ENCODE data around the gene C6orf15. TPM values are rescaled to one million over a fixed set of nuclear protein-coding genes. Genes with fewer than 3 reads are reported as not detected.
A peak's percentile ranks its signal among the peaks of the same experiment; 100 is the strongest.

Gene C6orf15
- total RNA-seq, 4 donors from 2014 or later, result not detected

- Histone ChIP-seq H3K4me1 (peaks cover 12 to 21% (median 17%) of the 10 kb centered on the region in 4 donors), H3K4me3 (peak overlapping the region in 2 of 4 donors; percentile 12 to 43), H3K9me3 (no peaks in the 10 kb centered on the region), H3K27ac (peak overlapping the region; percentile 60 to 79 (median 76)), H3K27me3 (no peaks in the 10 kb centered on the region), H3K36me3 (no peaks in the 10 kb centered on the region)
- intact Hi-C loops (cut with DNase I; ENCODE audit: low total_unique reads) (no loop called here), in situ Hi-C loops (cut with MboI; ENCODE audit: low pct_ligation_motif_present in 1 of 4, low pct_unique_long_range_greater_than_20kb in 1 of 4, low sequenced_read_pairs in 3 of 4) (no loop called here)
- no peak for DNase-seq
- 32 to 45% methylated on average over 6 to 9 of the region's 9 CpGs for WGBS, 2 donors (ENCODE audit: low coverage in 1 of 2)
- no peak for TF ChIP-seq EP300 (IDR thresholded peaks at IDR 0.05; ENCODE audit: low read depth)
- peak in 2 of 5 experiments; percentile 21 to 31 for TF ChIP-seq CTCF (IDR thresholded peaks at IDR 0.05)
Observed at GRCh38 chr6:31114970-31115849, 2.8 kb upstream of the C6orf15 start.

- no peaks in the 10 kb centered on the region for H3K27me3 ChIP-seq
- 5% methylated on average over 3 of the region's 3 CpGs; no CpG with 5 or more reads in 1 of the 2 donors for WGBS, 2 donors (ENCODE audit: low coverage in 1 of 2)
- H3K36me3 ChIP-seq, result no peaks in the 10 kb centered on the region
- peaks cover 12 to 21% (median 17%) of the 10 kb centered on the region in 4 donors for H3K4me1 ChIP-seq
- in situ Hi-C loops (cut with MboI; ENCODE audit: low pct_ligation_motif_present in 1 of 4, low pct_unique_long_range_greater_than_20kb in 1 of 4, low sequenced_read_pairs in 3 of 4) (no loop called here), intact Hi-C loops (cut with DNase I; ENCODE audit: low total_unique reads) (no loop called here)
- peak within 1 kb of the TSS in 2 of 4 donors; percentile 12 to 43 for H3K4me3 ChIP-seq
- H3K27ac ChIP-seq, result peak within 1 kb of the TSS; percentile 60 to 79 (median 76)
- no peaks in the 10 kb centered on the region for H3K9me3 ChIP-seq
- peak; percentile 88 for DNase-seq
- TF ChIP-seq EP300 (IDR thresholded peaks at IDR 0.05; ENCODE audit: low read depth) (no peak), CTCF (IDR thresholded peaks at IDR 0.05) (no peak), POLR2AphosphoS5 (IDR thresholded peaks at IDR 0.05) (peak in 2 of 3 donors; percentile 54 to 74), POLR2A (IDR thresholded peaks at IDR 0.05) (peak; percentile 43)
Observed at GRCh38 chr6:31114541-31114878, 2.1 kb upstream of the C6orf15 start, which contains the start of gene PSORS1C1. Gene PSORS1C1, plus strand, starts transcription at chr6:31114800. Its CDS starts 14,833 bp downstream, at chr6:31129633.

DNA sequence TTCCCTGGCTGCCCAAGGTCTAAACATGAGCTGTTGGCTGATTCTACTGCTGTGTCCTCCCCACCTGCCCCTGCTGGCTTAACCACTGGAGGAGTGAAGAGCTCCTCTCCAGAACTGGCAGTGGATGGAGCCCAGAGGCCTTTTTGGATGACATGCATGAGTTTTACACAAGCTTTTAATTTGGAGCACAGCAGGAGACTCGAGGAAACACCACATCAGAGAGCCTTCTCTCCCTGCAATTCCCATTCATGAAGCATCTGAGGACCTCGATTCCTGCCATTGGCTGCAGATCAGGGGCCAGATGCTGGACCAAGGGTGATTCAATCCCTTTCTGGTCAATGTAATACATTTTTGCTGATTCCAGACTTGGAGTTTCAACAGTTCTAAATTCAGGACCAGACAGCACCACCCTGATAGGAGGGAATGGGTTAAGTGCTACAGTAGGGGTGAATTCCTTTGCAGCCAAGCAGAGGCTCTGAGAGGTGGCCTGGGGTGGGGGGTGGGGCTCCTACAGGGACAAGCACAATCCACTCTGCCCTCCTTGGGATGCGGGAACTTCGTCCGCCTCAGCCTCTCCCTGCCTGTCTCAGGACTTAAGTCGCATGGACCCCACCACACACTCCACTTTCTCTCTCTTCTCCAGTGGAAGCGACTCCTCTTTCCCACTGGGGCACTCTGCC is 1.6 kb upstream of the C6orf15 start:
- Histone ChIP-seq H3K36me3 (no peaks in the 10 kb centered on the region), H3K4me1 (peaks cover 12 to 21% (median 17%) of the 10 kb centered on the region in 4 donors), H3K27ac (peak overlapping the region; percentile 60 to 79 (median 76)), H3K27me3 (no peaks in the 10 kb centered on the region), H3K9me3 (no peaks in the 10 kb centered on the region), H3K4me3 (no peak overlapping the region)
- intact Hi-C loops (cut with DNase I; ENCODE audit: low total_unique reads), result no loop called here
- DNase-seq, result no peak
- in situ Hi-C loops (cut with MboI; ENCODE audit: low pct_ligation_motif_present in 1 of 4, low pct_unique_long_range_greater_than_20kb in 1 of 4, low sequenced_read_pairs in 3 of 4), result no loop called here
- WGBS, 2 donors (ENCODE audit: low coverage in 1 of 2), result 81% methylated on average over 7 of the region's 7 CpGs; no CpG with 5 or more reads in 1 of the 2 donors
- TF ChIP-seq POLR2AphosphoS5 (IDR thresholded peaks at IDR 0.05), result no peak
- no peak for TF ChIP-seq CTCF (IDR thresholded peaks at IDR 0.05)
- TF ChIP-seq POLR2A (IDR thresholded peaks at IDR 0.05), result no peak
- TF ChIP-seq EP300 (IDR thresholded peaks at IDR 0.05; ENCODE audit: low read depth), result no peak

GRCh38 chr6:31111712-31112111 is 663 bp downstream of the C6orf15 start:
- in situ Hi-C loops (cut with MboI; ENCODE audit: low pct_ligation_motif_present in 1 of 4, low pct_unique_long_range_greater_than_20kb in 1 of 4, low sequenced_read_pairs in 3 of 4) (no loop called here), intact Hi-C loops (cut with DNase I; ENCODE audit: low total_unique reads) (no loop called here)
- Histone ChIP-seq H3K36me3 (no peaks in the 10 kb centered on the region), H3K4me3 (no peak overlapping the region), H3K9me3 (no peaks in the 10 kb centered on the region), H3K27ac (no peak overlapping the region), H3K4me1 (peaks cover 12 to 21% (median 17%) of the 10 kb centered on the region in 4 donors), H3K27me3 (no peaks in the 10 kb centered on the region)
- no peak for DNase-seq
- TF ChIP-seq CTCF (IDR thresholded peaks at IDR 0.05) (no peak), POLR2A (IDR thresholded peaks at IDR 0.05) (no peak), EP300 (IDR thresholded peaks at IDR 0.05; ENCODE audit: low read depth) (no peak), POLR2AphosphoS5 (IDR thresholded peaks at IDR 0.05) (no peak)
- 86 to 89% methylated on average over 11 to 13 of the region's 13 CpGs for WGBS, 2 donors (ENCODE audit: low coverage in 1 of 2)
